GM23338 (cell line): Measurements from ENCODE around the gene RET. TPM values are rescaled to one million over a fixed set of nuclear protein-coding genes. Genes with fewer than 3 reads are reported as not detected.

Experiments used
- ATAC-seq: fragments of 200-7000 bp; cut with Tn5 transposase; 3 replicates; pipeline ENCODE4 v1.9.1; 2020
- DNase-seq: peaks from one replicate; pipeline ENCODE4 v3.0.0-alpha.2; 2015; ENCODE audit warnings: low spot score
- H2AFZ ChIP-seq: fragments of 200-600 bp; sonication (generic); 2 replicates; pipeline ENCODE4 v1.8.0; 2016; ENCODE audit warnings: antibody characterized with exemption, mild to moderate bottlenecking, moderate library complexity
- H3F3A ChIP-seq: fragments of 200-600 bp; sonication (generic); replicated peaks from 2 replicates; pipeline ENCODE4 v1.8.0; 2017; ENCODE audit warnings: antibody characterized with exemption, mixed run types, low read depth
- H3K27ac ChIP-seq: fragments of 200-600 bp; sonication (generic); 2 replicates; pipeline ENCODE4 v1.6.1; 2016; ENCODE audit warnings: low read depth
- H3K27me3 ChIP-seq: fragments of 200-600 bp; sonication (generic); 2 replicates; pipeline ENCODE4 v1.8.0; 2016; ENCODE audit warnings: mild to moderate bottlenecking, mixed run types, moderate library complexity; ENCODE audit not compliant: insufficient read depth
- H3K36me3 ChIP-seq: fragments of 200-600 bp; sonication (generic); 2 replicates; pipeline ENCODE4 v1.8.0; 2016; ENCODE audit warnings: mild to moderate bottlenecking; ENCODE audit not compliant: insufficient read depth
- H3K4me1 ChIP-seq: fragments of 200-600 bp; sonication (generic); 2 replicates; pipeline ENCODE4 v1.8.0; 2016; ENCODE audit warnings: mild to moderate bottlenecking, moderate library complexity; ENCODE audit not compliant: insufficient read depth
- H3K4me2 ChIP-seq: fragments of 200-600 bp; sonication (generic); 2 replicates; pipeline ENCODE4 v1.7.1; 2017; ENCODE audit warnings: mixed run types
- H3K4me3 ChIP-seq: fragments of 200-600 bp; sonication (generic); 2 replicates; pipeline ENCODE4 v1.6.1; 2016; ENCODE audit warnings: mixed run types
- H3K79me2 ChIP-seq: fragments of 200-600 bp; sonication (generic); replicated peaks from 2 replicates; pipeline ENCODE4 v1.8.0; 2017; ENCODE audit warnings: mild to moderate bottlenecking; ENCODE audit not compliant: insufficient read depth
- H3K9me2 ChIP-seq: fragments of 200-600 bp; sonication (generic); 2 replicates; pipeline ENCODE4 v1.8.0; 2017; ENCODE audit not compliant: insufficient read depth
- H4K20me1 ChIP-seq: fragments of 200-600 bp; sonication (generic); replicated peaks from 2 replicates; pipeline ENCODE4 v1.8.0; 2017; ENCODE audit warnings: mild to moderate bottlenecking; ENCODE audit not compliant: insufficient read depth
- H3K27ac Mint-ChIP-seq: 2 replicates; pipeline ENCODE4 v1.8.0; 2020; ENCODE audit warnings: inconsistent platforms, mild to moderate bottlenecking, moderate library complexity, mixed read lengths
- H3K27me3 Mint-ChIP-seq: 3 replicates; pipeline ENCODE4 v1.8.0; 2022; ENCODE audit warnings: low read depth, mild to moderate bottlenecking, moderate library complexity, mixed read lengths, inconsistent platforms; ENCODE audit not compliant: insufficient read depth, poor library complexity
- H3K36me3 Mint-ChIP-seq: 3 replicates; pipeline ENCODE4 v1.8.0; 2021; ENCODE audit warnings: low read depth, mild to moderate bottlenecking, inconsistent platforms, moderate library complexity, mixed read lengths
- H3K4me1 Mint-ChIP-seq: 3 replicates; pipeline ENCODE4 v1.8.0; 2020; ENCODE audit warnings: mild to moderate bottlenecking, inconsistent platforms, mixed read lengths
- H3K4me3 Mint-ChIP-seq: 3 replicates; pipeline ENCODE4 v1.8.0; 2021; ENCODE audit warnings: moderate library complexity, mild to moderate bottlenecking, inconsistent platforms, mixed read lengths
- H3K9me3 Mint-ChIP-seq: 3 replicates; pipeline ENCODE4 v1.8.0; 2020; ENCODE audit warnings: moderate library complexity, mild to moderate bottlenecking, inconsistent platforms, mixed read lengths
- CREB1 ChIP-seq: fragments of 250-450 bp; sonication (Bioruptor Pico); IDR thresholded peaks from 2 replicates; pipeline ENCODE4 v1.5.0; 2020; ENCODE audit warnings: low read depth, mild to moderate bottlenecking, moderate library complexity
- EZH2 ChIP-seq: fragments of 200-600 bp; sonication (generic); IDR thresholded peaks from one replicate; pipeline ENCODE4 v1.8.0; 2017; ENCODE audit warnings: antibody characterized with exemption, mild to moderate bottlenecking, low read depth; ENCODE audit not compliant: unreplicated experiment
- JUNB ChIP-seq: IDR thresholded peaks from one replicate; pipeline ENCODE4 v1.6.1; 2016; ENCODE audit warnings: antibody characterized with exemption; ENCODE audit not compliant: unreplicated experiment
- NANOG ChIP-seq: IDR thresholded peaks from 2 replicates; pipeline ENCODE4 v1.6.1; 2016; ENCODE audit warnings: antibody characterized with exemption, borderline replicate concordance
- ZNF114 ChIP-seq: fragments of 250-450 bp; sonication (Bioruptor Pico); IDR thresholded peaks from 2 replicates; pipeline ENCODE4 v1.5.0; 2020; ENCODE audit warnings: mild to moderate bottlenecking, moderate library complexity
- polyA plus RNA-seq: library from polyadenylated mRNA; unstranded; fragments of >200 nt; fragmentation: Nextera tagmentation; extraction: Ambion mirVana; gene quantifications from 2 replicates; pipeline ENCODE4 v1.2.1, GENCODE V29; 2016
- total RNA-seq: library from RNA; depleted of rRNA; stranded (reverse); fragments of >200 nt; shearing (Covaris generic); gene quantifications from 2 replicates; pipeline ENCODE4 v1.2.3, GENCODE V29; 2014
- TF ChIP-seq, protein P1 (sequence below): IDR thresholded peaks from 2 replicates; pipeline ENCODE4 v1.6.1; 2016; ENCODE audit warnings: antibody characterized with exemption
- TF ChIP-seq, protein P2 (sequence below): IDR thresholded peaks from one replicate; pipeline ENCODE4 v1.6.1; 2018; ENCODE audit warnings: antibody characterized with exemption; ENCODE audit not compliant: unreplicated experiment

The RET gene
- total and polyA plus RNA-seq, 2 experiments from 2014 or later: 5.5 to 9.8 TPM

GRCh38 chr10:43114743-43115611, 38.1 kb downstream of the RET start (continued):
- TF ChIP-seq JUNB: no peak
- TF ChIP-seq, protein P1, sequence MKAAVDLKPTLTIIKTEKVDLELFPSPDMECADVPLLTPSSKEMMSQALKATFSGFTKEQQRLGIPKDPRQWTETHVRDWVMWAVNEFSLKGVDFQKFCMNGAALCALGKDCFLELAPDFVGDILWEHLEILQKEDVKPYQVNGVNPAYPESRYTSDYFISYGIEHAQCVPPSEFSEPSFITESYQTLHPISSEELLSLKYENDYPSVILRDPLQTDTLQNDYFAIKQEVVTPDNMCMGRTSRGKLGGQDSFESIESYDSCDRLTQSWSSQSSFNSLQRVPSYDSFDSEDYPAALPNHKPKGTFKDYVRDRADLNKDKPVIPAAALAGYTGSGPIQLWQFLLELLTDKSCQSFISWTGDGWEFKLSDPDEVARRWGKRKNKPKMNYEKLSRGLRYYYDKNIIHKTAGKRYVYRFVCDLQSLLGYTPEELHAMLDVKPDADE: no peak
- TF ChIP-seq CREB1 (CRISPR knock-in tag): no peak
- TF ChIP-seq NANOG: no peak
- TF ChIP-seq, protein P2, sequence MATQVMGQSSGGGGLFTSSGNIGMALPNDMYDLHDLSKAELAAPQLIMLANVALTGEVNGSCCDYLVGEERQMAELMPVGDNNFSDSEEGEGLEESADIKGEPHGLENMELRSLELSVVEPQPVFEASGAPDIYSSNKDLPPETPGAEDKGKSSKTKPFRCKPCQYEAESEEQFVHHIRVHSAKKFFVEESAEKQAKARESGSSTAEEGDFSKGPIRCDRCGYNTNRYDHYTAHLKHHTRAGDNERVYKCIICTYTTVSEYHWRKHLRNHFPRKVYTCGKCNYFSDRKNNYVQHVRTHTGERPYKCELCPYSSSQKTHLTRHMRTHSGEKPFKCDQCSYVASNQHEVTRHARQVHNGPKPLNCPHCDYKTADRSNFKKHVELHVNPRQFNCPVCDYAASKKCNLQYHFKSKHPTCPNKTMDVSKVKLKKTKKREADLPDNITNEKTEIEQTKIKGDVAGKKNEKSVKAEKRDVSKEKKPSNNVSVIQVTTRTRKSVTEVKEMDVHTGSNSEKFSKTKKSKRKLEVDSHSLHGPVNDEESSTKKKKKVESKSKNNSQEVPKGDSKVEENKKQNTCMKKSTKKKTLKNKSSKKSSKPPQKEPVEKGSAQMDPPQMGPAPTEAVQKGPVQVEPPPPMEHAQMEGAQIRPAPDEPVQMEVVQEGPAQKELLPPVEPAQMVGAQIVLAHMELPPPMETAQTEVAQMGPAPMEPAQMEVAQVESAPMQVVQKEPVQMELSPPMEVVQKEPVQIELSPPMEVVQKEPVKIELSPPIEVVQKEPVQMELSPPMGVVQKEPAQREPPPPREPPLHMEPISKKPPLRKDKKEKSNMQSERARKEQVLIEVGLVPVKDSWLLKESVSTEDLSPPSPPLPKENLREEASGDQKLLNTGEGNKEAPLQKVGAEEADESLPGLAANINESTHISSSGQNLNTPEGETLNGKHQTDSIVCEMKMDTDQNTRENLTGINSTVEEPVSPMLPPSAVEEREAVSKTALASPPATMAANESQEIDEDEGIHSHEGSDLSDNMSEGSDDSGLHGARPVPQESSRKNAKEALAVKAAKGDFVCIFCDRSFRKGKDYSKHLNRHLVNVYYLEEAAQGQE: no peak
- no peak for TF ChIP-seq ZNF114 (CRISPR knock-in tag)
- TF ChIP-seq EZH2: no peak

DNA sequence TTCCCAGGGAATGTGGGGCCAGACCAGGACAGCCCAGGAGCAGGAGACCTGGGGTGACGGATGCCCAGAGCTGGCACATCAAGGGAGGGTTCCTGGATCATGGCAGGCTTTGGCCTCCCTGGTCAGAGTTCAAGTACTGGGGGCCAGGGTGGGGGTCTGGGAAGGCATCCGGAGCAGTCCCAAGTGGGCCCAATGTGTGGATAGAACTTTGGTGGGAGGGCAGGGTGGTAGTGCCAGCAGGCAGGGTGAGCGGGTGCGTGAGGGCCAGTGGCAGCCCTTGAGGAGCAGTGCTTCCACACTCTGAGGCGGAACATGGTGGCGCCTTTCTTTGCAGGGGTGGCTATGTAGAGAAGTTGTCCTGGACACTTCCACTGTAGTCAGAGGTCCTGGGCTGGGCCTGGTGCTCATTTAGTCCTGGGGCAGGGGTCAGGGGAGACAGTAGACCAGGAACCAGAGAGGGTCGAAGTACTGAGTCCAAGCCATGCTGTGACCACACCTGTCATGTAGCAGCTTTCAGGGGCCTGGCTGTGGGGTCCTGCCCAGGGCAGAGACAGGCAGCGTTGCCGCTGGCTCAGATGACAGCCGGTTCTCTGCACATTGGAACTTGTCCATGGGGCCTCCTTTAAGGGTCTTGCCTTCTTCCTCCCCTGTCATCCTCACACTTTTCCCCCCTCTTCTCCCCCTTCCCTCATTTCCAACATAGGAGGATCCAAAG, 39.2 kb downstream of the RET start:
- Histone ChIP-seq H3K27me3 (no peaks in the 10 kb centered on the region), H3K4me3 (no peak overlapping the region), H2AFZ (no peak overlapping the region), H3K4me2 (no peak overlapping the region), H4K20me1 (no peaks in the 10 kb centered on the region), H3K9me2 (no peaks in the 10 kb centered on the region), H3K79me2 (no peaks in the 10 kb centered on the region), H3F3A (no peaks in the 10 kb centered on the region), H3K36me3 (no peaks in the 10 kb centered on the region), H3K4me1 (no peaks in the 10 kb centered on the region), H3K27ac (no peak overlapping the region)
- Mint-ChIP-seq H3K27ac (no peak overlapping the region), H3K9me3 (no peaks in the 10 kb centered on the region), H3K27me3 (peaks cover 3% of the 10 kb centered on the region), H3K4me3 (no peak overlapping the region), H3K36me3 (no peaks in the 10 kb centered on the region; the same call in 2 of the 3 replicates), H3K4me1 (no peaks in the 10 kb centered on the region)
- ATAC-seq (no peak), DNase-seq (no peak)
- TF ChIP-seq, protein P2: no peak
- TF ChIP-seq ZNF114 (CRISPR knock-in tag) (no peak), NANOG (no peak)
- TF ChIP-seq, protein P1: no peak
